HG03575 (cell line): ENCODE results near the gene MUSTN1.

Source experiments
- ATAC-seq: cut with Tn5 transposase; IDR thresholded peaks from one replicate; pipeline ENCODE4 v1.9.1; 2021; ENCODE audit not compliant: unreplicated experiment, insufficient number of reproducible peaks, low FRiP score; ENCODE audit errors: extremely low read depth

MUSTN1 gene

DNA sequence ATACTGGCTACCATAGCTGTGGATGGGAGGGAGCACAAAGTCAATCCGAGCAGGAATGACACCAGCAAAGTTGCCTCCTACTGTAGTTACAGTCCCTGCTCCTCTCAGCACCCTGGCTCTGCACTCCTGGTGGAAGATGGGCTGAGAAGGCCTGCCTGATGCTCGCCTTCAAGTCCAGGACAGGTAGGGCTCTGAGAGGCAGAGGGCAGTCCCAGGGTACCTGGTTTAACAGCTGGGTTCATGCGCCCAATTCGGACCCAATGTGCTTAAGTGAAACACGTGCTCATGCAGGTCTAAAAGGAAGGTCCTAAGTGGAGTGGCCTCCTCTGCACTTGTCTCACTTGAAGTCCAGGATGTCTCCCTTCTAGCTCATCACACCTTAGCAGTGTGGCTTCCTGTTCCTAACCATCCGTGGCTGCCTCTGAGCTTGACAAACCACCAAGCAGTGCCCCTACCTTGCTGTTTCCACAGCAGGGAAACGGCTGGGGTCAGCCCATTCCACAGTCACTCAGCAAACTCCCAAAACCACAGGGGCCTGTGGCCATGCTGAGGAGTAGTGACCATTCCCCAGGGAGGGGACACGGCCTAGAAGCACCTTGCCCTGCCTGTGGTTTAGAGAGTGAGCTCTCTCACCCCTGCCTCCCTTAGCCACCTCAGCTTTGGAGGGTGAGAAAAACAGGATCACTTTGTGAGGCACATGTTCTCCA lies 3.9 kb upstream of the MUSTN1 start:
- no peak for ATAC-seq

- ATAC-seq = no peak
These were observed 2.2 kb upstream of the MUSTN1 start for GRCh38 chr3:52836986-52837385.

DNA sequence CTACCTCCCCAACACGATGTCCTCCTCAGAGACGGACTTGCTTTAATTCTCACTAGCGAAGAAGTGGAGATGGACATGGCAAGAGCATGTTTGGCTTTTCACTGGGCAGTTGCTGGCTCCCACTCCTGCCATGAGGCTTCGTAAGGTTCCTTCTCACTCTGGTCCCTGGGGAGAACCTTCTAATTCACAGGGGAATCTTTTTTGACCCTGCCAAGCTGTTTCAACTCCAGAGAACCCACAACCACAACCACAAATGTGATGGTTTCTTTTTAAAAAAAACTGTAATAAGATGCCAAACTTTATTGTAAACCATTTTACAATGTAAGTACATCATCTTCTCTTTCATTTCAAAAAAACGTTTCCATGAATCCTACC lies 1.6 kb upstream of the MUSTN1 start:
- ATAC-seq = no peak

GRCh38 chr3:52835766-52836470 lies 1.1 kb upstream of the MUSTN1 start:
- no peak for ATAC-seq

DNA sequence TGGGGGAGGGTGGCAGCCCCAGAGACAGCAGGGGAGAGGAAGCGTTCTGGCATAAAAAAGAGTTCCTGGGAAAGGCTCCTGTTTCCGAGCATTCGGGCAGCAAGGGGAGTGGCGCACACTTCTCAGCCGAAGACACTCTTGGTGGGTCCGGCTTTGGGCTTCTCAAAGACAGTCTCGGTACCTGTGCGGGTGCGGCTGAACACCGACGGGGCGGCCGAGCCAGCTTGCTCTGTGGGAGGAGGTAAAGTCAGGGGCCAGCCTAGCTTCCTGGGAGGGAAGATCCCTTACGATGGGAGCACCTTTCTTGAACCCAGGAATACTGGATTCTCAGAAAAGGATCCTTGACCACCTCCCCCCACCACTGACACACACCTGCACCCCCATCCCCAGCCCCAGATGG lies 1.6 kb downstream of the MUSTN1 start:
- ATAC-seq = no peak

DNA sequence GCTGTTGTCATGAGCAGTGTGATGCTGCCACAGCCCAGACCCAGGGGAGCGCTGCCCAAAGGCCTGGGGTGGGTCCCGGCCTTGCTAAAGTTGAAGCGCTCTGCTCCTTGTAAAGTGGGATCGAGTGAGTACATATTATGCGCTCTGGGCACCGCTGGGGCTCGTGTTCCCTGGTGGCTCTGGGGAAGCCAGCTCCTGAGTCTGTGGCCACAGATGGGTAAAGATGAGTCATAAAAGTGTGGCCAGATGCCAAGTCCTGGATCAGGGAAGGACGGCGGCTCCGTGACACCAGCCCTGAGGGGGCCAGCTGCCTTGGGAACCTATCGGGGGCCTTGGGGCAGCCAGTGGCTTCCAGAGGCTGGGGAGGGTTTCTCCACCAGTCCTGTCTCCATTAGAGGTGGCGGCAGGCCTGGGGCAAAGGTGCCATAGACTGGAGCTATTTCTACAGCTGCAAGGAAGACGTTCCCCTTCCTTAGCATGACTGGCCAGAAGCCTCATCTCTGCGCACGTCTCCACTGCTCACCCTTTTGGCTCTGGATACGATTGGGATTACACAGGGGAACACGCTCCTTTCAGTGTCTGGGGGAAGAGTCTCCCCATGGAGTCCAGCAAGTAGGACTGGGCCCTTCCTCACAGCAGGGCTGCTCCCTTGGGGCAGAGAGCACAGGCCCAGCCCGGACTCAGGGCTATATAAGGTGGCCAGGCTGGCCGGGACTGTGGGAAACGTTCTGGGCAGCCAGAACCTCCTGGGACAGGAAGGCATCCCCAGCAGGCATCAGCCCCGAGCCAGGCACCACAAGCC lies 3.1 kb downstream of the MUSTN1 start:
- ATAC-seq = no peak

- no peak for ATAC-seq
These were observed 4.1 kb downstream of the MUSTN1 start, which contains the start of gene ITIH4 for GRCh38 chr3:52830535-52831258. Gene ITIH4, minus strand, starts transcription at chr3:52830672. Its CDS starts 30 bp downstream, at chr3:52830642.

DNA sequence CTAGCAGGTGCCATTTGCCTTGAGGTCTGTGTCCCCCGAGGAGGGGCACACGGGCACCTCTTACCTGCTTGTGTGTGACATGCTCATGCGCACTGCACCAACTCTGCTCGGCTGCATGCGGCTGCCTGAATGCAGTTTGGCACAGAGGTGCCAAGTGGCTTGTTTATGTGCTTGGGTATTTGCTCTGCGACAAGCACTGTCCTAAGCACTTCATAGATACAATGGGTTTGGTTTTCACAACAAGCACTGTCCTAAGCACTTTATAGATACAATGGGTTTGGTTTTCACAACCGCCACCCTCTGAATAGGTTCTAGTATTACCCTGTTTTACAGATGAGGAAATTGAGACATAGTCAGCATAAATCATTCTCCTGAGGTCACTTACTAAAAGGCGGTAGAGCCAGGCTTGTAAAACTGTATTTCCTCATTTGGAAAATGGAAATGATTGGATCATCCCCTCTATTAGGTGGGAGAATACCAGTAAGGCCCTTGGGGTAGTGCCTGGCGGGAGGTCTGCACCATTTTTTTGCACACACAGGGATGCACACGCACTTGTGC lies 4.8 kb downstream of the MUSTN1 start:
- ATAC-seq = no peak

DNA sequence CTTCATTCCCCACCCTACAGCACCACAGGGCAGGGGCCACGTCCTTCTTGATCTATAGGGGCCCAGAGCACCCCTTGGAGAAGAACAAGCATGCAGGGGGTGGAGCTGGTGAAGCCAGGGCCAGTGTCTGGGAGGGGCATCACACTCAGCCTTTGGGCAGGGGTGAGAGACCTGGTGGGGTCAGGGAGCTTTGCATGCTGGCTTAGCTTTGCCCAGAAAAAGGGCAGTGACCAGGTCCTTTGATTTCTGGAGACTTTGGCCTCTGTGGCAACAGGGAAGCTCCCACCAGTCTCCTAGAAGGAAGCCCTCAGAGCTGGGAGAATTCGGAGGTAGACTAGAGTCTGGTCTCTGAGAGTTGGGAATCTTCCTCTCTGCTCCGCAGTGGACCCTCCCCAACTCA lies 5.3 kb downstream of the MUSTN1 start:
- ATAC-seq = no peak

DNA sequence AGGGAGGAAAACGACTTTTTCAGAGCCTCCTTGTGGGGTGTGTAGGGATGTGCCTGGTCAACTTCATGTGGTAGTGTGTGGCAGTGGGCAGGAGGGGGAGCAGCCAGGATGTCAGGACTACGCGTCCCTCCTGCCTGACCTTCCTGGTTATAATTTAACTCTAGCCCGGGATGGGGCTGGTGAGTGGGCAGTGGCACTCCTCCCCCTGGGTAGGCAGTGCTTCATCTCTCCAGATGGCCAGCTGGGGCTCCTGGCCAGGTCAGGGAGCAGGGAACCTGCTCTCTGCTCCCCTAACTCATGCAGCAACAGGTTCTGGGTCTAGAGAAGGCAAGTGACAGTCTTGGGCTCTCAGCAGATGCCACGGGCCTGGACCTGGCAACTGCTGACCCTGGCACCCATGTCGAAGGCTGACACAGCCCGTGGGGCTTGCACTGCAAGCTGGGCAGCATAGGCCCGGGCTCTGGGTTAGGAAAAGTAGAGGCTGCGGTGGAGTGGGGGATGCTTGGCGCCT lies 6.9 kb downstream of the MUSTN1 start:
- ATAC-seq = no peak

DNA sequence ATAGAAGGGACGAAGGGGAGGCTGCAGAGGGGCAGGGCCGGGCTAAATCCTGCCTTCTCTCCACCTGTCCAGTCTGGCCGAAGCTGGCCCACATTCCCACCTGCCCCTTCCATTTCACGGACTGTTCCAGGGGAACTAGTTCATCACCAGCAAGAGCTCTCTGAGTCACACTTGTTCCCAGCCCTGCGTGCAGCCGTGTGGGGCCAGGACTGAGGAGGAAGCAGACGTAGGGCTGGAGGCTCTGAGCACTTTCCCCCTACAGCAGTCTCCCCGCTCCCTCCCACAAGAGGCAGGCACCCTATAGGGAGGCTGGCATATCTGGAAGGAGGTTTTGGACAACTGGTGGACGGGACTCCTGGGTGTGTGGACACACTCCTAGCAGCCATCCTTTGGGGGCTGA lies 7.4 kb downstream of the MUSTN1 start:
- no peak for ATAC-seq

- ATAC-seq = no peak
These were observed 10.8 kb downstream of the MUSTN1 start for GRCh38 chr3:52824037-52824436.

DNA sequence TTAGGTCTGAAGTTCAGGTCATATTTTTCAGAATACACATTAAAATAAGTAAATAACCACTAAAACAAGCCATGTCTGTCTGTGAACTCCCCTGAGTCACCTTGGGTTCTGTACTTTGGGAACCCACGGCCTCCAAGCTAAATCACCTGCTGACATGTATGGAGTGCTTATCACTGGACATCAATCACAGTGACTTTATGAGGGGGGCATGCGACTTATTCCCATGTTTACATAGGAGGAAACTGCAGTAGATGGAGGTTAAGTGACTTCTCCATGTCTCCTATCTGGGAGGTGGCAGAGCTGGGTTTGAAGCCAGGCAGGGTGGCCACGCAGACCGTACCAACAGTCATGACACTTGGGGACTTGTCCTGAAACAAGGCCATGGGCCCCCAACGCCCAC lies 12.5 kb downstream of the MUSTN1 start:
- no peak for ATAC-seq

DNA sequence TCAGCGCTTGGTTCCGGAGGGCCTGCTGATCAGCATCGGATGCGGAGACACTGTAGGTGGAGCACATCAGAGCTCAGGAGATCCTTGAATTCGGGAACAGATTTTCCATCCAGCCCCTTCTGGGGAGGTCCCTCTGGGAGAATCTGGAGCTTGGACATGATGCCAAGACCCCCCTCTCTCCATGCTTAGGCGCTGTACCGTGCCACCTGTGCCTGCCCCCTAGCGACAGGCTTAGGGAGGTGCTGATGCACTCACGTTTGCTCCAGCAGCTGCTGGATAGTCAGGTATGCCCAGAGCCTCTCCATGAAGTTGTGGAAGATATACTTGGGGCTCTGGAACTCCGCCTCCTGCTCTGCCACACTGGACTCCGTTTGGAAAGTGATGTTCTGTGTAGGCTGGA lies 14.1 kb downstream of the MUSTN1 start:
- no peak for ATAC-seq

DNA sequence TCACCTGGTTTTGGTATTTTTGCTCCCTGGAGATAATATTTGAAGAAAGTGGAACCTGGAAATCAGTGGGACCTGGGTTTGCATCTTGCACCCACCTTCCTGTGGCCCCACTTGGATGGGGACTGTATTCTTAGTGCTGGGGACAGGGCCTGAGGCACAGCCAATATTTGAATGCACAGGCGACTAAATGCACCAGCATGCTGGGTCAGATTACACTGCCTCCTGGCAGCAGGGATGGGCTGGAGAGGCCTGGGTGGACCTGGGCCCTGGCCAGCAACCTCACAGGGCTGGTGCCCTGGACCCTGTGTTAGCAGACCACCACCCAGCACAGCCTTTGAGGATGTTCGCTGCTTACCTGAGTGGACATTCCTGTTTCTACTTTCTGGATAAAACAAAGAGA lies 14.9 kb downstream of the MUSTN1 start:
- no peak for ATAC-seq

DNA sequence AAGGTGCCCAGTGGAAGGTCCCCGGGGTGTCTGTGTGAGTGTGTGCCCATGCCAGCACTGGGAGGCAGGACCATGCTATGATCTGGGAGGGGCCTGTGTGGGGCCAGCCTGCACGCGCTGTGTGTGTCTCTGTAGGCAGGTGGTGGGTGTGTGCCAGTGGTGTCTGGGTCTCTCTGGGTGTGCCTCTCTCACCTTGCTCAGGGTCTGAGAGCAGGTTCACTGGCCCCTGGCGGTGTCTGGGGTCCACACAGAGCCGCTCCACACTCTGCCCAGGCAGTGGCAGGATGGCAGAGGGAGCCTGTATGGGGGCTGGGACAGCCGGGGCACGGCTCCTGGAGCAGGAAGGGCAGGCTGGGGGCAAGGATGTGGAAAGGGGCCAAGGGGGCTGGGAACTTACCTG lies 17.0 kb downstream of the MUSTN1 start:
- no peak for ATAC-seq

DNA sequence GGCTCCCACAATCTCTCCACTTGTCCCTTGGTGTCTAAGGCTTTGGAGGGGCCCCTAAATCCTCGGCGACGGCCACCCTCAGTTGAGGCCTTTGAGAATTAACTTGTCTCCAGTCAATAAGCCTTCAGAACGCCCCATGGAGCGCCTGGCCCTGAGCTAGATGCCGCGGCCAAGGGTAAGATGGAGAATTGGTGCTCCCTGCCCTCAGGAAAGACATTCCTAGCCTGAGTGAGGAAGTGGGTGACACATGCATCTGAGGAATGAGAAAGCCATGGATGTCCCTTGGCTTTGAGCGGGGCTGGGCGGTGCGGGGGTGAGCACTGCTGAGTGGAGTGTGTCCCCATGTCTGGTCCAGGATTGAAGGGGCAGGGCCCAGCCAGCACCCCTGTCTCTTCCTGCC lies 17.6 kb downstream of the MUSTN1 start:
- ATAC-seq = no peak

DNA sequence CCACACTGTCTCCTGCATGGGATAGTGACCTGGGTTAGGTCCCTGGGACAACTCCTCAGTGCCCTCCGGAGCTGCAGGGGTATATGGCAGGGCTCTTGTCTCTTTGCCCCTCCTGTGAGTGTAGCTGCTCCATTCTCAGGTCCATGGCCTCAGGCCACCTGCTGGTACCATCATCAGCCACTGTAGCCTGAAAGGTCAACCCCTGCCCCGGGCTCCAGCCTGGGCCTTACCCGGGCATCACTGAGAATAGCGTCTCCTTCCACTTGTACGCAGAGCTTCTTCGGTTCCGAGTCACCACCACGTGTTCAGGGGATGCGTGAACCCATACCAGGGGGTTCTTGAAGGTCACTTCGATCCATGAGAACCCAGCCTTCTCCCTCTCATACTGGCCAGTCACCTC lies 18.2 kb downstream of the MUSTN1 start:
- no peak for ATAC-seq

GRCh38 chr3:52816199-52816598 lies 18.6 kb downstream of the MUSTN1 start:
- ATAC-seq = no peak
